ENCODE measurements around the gene MRLN. TPM values are rescaled to one million over a fixed set of nuclear protein-coding genes. Genes with fewer than 3 reads are reported as not detected.
A peak's percentile ranks its signal among the peaks of the same experiment; 100 is the strongest.

The MRLN gene
- total RNA-seq, 1 donor from 2014 or later: not detected

DNA sequence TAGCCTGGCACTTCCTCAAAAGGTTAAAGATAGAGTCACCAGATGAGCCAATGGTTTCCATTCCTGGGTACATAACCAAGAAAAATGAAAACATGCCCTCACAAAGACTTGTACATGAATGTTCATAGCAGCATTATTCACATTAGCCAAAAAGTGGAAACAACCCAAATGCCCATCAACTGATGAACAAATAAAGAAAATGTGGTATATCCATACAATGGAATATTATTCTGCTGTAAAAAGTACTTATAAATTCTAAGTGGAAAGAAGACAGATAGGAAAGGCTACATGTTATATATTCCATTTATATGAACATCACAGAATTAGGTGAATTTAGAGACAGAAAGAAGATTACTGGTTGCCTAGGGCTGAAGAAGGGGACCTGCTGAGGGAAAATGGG is 32.9 kb downstream of the MRLN start:
- H3K36me3 Mint-ChIP-seq (ENCODE audit: unreplicated experiment): no peaks in the 10 kb centered on the region
- DNase-seq (ENCODE audit: extremely low spot score, unreplicated experiment): no peak
- H3K4me1 Mint-ChIP-seq (ENCODE audit: unreplicated experiment): no peaks in the 10 kb centered on the region
- no peak overlapping the region for H3K4me3 Mint-ChIP-seq (ENCODE audit: unreplicated experiment)
- TF ChIP-seq, protein P1, sequence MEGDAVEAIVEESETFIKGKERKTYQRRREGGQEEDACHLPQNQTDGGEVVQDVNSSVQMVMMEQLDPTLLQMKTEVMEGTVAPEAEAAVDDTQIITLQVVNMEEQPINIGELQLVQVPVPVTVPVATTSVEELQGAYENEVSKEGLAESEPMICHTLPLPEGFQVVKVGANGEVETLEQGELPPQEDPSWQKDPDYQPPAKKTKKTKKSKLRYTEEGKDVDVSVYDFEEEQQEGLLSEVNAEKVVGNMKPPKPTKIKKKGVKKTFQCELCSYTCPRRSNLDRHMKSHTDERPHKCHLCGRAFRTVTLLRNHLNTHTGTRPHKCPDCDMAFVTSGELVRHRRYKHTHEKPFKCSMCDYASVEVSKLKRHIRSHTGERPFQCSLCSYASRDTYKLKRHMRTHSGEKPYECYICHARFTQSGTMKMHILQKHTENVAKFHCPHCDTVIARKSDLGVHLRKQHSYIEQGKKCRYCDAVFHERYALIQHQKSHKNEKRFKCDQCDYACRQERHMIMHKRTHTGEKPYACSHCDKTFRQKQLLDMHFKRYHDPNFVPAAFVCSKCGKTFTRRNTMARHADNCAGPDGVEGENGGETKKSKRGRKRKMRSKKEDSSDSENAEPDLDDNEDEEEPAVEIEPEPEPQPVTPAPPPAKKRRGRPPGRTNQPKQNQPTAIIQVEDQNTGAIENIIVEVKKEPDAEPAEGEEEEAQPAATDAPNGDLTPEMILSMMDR (IDR thresholded peaks at IDR 0.05): no peak
- H3K27me3 Mint-ChIP-seq (ENCODE audit: unreplicated experiment): peaks cover 46% of the 10 kb centered on the region
- H3K9me3 Mint-ChIP-seq (ENCODE audit: unreplicated experiment): peaks cover 6% of the 10 kb centered on the region
- no peak overlapping the region for H3K27ac Mint-ChIP-seq (ENCODE audit: unreplicated experiment)

DNA sequence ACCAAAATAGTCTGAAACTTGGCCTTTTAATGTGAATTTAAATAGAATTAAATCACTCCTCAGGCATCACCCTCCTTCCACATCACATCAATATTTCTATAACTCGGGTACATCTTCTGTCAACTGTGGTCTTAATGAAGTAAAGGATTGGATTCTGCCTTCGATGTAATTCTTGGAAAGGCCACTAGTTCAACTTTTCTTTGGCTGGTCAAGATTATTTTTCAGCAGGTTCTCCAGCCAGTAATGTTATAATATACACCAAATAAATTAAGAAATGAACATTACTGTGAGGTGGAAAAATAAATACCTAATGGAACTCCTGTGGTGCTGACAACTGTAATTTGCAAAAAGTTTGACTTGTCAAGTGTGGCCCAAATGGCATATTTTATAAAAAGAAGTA is 33.9 kb downstream of the MRLN start:
- no peak overlapping the region for H3K4me3 Mint-ChIP-seq (ENCODE audit: unreplicated experiment)
- peaks cover 6% of the 10 kb centered on the region for H3K9me3 Mint-ChIP-seq (ENCODE audit: unreplicated experiment)
- H3K4me1 Mint-ChIP-seq (ENCODE audit: unreplicated experiment): no peaks in the 10 kb centered on the region
- no peak for DNase-seq (ENCODE audit: extremely low spot score, unreplicated experiment)
- TF ChIP-seq, protein P1 (IDR thresholded peaks at IDR 0.05): peak; percentile 8
- H3K27me3 Mint-ChIP-seq (ENCODE audit: unreplicated experiment): peaks cover 53% of the 10 kb centered on the region
- H3K36me3 Mint-ChIP-seq (ENCODE audit: unreplicated experiment): no peaks in the 10 kb centered on the region
- H3K27ac Mint-ChIP-seq (ENCODE audit: unreplicated experiment): no peak overlapping the region

DNA sequence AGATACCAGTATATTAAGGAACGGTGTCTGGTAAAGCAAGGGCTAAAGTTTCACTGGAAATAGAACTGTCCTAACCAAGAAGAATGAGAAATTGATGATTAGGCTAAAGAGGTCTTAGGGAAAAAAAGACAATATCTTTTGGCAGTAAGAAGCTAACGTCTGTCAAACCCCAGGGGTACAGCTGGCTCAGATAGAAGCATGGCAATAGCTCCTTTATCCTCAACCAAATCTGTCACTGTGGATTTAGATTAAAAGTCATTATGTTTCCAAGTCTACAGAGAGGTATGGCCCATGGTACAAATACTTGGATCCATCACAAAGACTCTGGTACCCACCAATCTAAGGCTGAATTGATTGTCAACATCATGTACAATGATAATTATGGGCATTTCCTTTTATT is 35.0 kb downstream of the MRLN start:
- DNase-seq (ENCODE audit: extremely low spot score, unreplicated experiment): no peak
- TF ChIP-seq, protein P1 (IDR thresholded peaks at IDR 0.05): no peak
- Mint-ChIP-seq H3K27ac (ENCODE audit: unreplicated experiment) (no peak overlapping the region), H3K4me3 (ENCODE audit: unreplicated experiment) (no peak overlapping the region), H3K9me3 (ENCODE audit: unreplicated experiment) (peaks cover 6% of the 10 kb centered on the region), H3K27me3 (ENCODE audit: unreplicated experiment) (peaks cover 57% of the 10 kb centered on the region), H3K4me1 (ENCODE audit: unreplicated experiment) (no peaks in the 10 kb centered on the region), H3K36me3 (ENCODE audit: unreplicated experiment) (no peaks in the 10 kb centered on the region)

DNA sequence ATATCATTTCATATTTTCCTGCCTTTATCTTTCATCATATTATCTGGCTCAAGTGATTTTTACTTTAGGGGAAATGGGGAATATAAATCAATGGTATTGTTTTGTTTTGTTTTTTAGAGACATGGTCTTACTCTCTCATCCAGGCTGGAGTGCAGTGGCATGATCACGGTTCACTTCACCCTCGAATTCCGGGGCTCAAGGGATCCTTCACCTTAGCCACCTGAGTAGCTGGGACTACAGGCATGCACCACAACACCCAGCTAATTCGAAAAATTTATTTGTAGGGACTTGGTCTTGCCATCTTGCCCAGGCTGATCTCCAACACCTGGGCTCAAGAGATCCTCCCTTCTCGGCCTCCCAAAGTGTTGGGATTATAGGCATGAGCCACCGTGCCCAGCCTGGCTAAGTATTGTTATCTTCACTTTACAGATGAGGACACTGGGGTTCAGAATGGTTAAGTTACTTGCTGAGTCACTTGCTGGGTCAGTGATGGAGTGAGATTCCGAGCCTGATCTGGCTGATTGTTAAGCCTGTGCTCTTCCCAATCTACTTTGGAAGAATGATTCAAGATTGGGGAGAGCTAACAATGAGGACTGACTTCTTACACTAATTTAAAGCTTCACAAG is 39.9 kb downstream of the MRLN start:
- Mint-ChIP-seq H3K4me3 (ENCODE audit: unreplicated experiment) (no peak overlapping the region), H3K4me1 (ENCODE audit: unreplicated experiment) (peaks cover 7% of the 10 kb centered on the region), H3K27me3 (ENCODE audit: unreplicated experiment) (peaks cover 70% of the 10 kb centered on the region), H3K27ac (ENCODE audit: unreplicated experiment) (no peak overlapping the region), H3K36me3 (ENCODE audit: unreplicated experiment) (no peaks in the 10 kb centered on the region), H3K9me3 (ENCODE audit: unreplicated experiment) (no peaks in the 10 kb centered on the region)
- DNase-seq (ENCODE audit: extremely low spot score, unreplicated experiment): no peak
- TF ChIP-seq, protein P1 (IDR thresholded peaks at IDR 0.05): no peak

DNA sequence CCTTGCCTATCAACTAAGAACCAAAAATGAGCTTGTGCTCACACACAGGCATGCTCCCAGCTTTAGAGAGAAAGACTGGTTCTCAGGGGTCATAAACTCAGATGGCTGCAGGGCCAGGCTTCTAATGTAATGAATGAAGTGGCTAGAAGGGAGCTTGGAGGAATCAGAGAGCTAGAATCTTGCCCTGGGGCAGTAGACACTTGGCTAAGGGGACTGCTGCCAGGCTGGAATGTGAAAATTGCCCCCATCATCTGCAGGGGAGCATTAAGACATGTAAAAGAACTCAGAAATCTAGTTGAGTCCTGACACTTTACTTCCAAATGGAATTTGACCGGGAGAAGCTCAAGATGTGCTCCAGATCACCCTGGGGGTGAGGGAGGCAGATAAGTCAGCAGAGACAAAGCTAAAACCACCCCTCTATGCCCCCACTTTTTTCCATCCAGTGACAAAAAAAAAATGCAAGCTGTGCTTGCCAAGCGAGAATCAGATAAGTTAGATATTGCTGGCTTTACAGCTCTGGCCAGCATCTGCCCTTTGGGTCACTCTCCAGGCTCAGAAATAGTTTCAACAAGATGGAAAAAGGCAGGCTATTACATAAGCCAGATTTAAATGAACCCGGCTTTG is 41.3 kb downstream of the MRLN start:
- Mint-ChIP-seq H3K36me3 (ENCODE audit: unreplicated experiment) (no peaks in the 10 kb centered on the region), H3K27me3 (ENCODE audit: unreplicated experiment) (peaks cover 69% of the 10 kb centered on the region), H3K4me1 (ENCODE audit: unreplicated experiment) (peaks cover 7% of the 10 kb centered on the region), H3K9me3 (ENCODE audit: unreplicated experiment) (no peaks in the 10 kb centered on the region), H3K27ac (ENCODE audit: unreplicated experiment) (no peak overlapping the region), H3K4me3 (ENCODE audit: unreplicated experiment) (no peak overlapping the region)
- no peak for DNase-seq (ENCODE audit: extremely low spot score, unreplicated experiment)
- TF ChIP-seq, protein P1 (IDR thresholded peaks at IDR 0.05): no peak
